Measurements from ENCODE around the gene IL12RB2.
A peak's percentile ranks its signal among the peaks of the same experiment; 100 is the strongest.

The IL12RB2 gene

GRCh38 chr1:67307251-67308060, at the start of gene IL12RB2:
TSS of gene IL12RB2 (plus strand) at chr1:67307873. CDS start at chr1:67320369, 12,496 bp downstream.
- DNase-seq (ENCODE audit: low read depth): no peak

DNA sequence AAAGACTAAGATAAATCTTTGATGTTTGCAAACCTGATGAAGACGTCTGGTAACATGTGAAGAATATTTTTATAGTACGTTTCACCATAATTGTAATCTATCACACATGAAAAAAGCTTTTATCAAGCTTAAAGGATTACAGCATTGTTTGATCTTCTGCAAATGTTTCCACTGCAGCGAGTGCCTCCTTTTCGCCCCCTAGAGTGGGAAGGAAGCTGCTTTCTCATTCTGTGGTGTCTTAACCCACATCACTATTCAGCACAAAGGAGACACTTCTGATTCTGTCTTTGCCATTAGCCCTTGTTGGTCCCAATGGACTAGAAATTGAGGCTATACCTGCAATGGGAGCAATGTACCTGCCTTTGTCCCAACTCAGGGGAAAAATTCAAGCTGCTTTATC, 46.0 kb upstream of the IL12RB2 start:
- peak; percentile 4 for DNase-seq (ENCODE audit: low read depth)

DNA sequence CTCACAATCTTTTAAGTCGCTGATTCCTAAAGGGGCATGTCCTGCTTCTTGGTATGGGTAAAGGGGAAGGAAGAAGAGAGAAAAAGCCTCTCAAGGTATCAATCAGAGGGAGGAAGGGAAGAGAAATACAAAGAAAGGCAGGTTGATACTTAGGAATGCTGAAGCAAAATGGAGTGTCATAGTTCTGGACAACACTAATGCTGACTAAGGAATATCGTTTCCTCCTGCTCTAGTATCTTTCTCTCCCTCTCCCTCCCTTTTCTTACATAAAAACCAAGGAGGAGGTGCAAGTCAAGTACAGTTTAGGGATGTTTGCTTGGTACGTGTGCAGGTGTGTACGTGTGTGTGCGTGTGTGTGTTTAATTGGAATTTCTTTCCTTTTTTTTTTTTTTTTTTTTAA, 44.9 kb upstream of the IL12RB2 start:
- DNase-seq (ENCODE audit: low read depth): no peak

DNA sequence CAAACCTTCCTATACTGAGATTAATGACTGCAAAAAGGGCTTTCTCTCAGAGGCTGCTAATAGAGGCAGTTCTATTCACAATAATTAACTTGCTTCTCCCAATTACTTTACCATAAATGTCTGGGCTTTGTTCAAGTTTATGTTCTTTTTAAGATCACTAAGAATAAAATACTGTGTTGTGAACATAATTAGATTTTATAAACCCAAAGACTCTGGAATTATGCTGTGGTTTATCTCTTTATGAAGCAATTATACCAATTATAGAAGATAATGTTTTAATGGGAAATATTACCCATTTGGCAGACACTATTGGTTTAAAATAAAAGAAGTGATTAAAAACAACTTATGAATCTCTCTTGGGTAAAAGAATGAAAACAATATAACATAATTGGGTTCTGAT, 43.5 kb upstream of the IL12RB2 start:
- no peak for DNase-seq (ENCODE audit: low read depth)

GRCh38 chr1:67264899-67265298, 42.8 kb upstream of the IL12RB2 start:
- DNase-seq (ENCODE audit: low read depth): no peak

GRCh38 chr1:67269061-67269460, 38.6 kb upstream of the IL12RB2 start:
- DNase-seq (ENCODE audit: low read depth): no peak

DNA sequence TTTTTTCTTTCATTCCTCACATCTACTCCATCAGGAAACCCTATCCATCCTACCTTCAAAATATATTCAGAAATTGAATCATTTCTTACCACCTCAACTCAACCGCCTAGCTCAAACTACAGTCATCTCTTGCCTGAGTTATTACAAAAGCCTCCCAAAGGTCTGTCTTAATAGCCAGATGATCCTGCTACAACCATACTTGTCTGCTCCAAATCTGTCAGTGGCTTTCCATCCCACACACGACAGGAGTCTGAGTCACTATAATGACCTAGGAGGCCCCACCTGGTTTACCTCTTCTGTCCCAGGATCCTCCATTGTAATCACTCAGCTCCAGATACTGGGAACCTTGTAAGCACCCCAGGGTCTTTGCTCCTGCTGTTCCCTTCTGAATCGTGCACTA, 37.1 kb upstream of the IL12RB2 start:
- no peak for DNase-seq (ENCODE audit: low read depth)

GRCh38 chr1:67273591-67273990, 34.1 kb upstream of the IL12RB2 start:
- DNase-seq (ENCODE audit: low read depth): no peak

DNA sequence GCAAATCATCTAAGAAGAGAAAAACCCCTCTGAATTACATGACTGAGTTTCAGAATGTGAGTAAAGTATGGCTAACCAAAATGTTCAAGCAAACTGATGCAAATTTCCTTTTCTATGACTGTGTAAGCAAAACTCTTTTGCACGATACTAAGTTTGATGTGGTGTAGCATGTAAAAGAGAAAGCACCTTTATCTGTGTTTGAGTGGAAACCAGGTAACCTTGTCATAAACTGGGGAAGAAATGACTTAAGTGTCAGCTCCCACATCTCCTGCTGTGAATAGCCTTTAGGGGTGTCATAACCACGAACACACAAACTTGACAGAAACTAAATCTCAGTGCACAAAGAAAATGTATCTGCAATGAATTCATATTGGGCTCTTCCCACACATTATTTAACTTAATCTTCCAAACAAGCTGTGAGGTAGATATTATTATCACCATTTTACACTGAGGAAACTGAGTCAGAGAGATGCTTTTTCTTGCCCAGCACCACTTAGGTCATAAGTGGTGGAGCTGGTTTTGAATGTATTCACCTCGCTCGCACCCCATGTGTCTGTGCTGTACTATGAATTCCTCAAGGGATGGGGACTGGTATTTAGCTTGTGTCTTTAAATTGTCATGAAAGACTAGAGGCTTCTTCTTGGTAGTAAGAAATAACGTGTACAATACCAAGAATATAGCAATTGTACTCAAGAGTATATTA, 32.9 kb upstream of the IL12RB2 start:
- no peak for DNase-seq (ENCODE audit: low read depth)

GRCh38 chr1:67280696-67281095, 27.0 kb upstream of the IL12RB2 start:
- no peak for DNase-seq (ENCODE audit: low read depth)

GRCh38 chr1:67281244-67281643, 26.4 kb upstream of the IL12RB2 start:
- no peak for DNase-seq (ENCODE audit: low read depth)

DNA sequence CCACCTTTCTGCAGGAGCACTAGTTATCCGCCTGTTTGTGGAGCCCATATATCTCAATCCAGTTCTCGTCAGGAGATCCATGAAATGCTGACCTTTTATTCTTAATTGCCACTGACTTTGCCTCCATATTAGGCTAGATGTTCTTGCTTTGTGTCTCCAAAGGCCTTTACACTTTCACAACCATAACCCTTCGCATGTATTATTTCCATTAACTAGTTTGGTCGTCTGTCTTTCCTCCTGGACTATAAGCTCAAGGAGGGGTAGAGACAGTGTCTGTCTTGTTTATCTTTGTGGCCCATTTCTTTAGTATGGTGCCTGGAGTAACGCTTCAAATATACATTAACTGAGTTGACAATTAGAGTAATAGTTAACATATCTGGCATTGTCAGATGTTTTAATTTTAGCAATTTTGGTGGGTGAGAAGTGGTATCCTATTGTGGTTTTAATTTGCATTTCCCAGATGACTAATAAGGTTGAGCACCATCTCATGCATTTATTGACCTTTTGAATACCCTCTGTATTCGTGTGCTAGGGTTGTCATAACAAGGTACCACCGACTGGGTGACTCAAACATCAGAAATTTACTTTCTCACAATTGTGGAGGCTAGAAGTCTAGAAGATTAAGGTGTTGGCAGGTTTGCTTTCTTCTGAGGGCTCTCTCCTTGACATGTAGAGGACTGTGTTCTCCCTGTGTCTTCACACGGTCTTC, 21.7 kb upstream of the IL12RB2 start:
- DNase-seq (ENCODE audit: low read depth): no peak

DNA sequence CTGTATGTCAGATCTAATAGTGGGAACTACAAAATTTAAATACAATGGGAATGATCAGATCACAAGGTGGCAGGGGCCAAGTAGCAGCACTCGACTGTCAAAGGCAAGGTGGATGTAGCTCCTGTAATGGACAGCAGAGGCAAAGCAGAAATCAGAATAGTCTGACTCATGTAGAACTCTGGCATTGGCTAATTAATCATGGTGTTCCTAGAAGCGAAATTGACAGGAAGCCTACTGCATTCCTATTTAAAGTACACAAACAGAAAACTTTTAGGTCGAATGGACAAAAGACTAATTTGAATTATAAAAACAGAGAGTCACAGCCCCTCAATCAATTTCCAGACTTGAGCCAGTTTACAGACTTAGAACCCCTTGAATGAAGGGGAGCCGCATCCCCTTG, 17.4 kb upstream of the IL12RB2 start:
- no peak for DNase-seq (ENCODE audit: low read depth)

DNA sequence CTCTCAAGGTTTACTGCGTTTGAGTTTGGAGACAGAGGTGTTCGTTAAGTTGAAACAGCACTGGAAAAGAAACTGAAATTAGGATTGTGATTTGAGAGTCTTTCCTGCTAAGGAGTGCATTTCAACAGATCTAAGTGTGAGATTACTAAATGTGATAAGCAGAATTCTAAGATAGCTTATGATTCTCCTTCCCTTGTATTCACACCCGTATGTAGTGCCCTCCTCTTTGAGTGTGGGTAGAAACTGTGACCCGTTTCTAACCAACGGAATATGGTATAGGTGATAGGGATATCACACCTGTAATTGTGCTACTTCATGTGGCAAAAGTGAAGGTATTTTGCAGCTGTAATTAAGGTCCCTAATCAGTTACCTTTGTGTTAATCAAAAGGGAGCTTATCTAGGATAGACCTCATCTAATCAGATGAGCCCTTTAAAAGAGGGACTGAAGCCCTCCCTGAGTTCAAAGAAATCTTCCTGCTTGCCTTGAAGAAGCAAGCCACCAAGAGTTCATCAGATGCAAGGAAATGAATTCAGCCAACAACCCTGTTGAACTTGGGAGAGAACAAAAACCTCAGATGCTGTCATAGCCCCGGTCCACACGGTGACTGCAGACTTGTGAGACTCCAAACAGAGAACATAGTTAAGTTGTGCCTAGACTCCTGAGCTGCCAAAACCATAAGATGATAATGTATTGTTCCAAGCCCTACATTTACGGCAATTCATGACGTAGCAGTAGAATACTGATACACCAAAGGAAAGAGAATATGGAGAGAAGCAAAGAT, 12.6 kb upstream of the IL12RB2 start:
- DNase-seq (ENCODE audit: low read depth): no peak

DNA sequence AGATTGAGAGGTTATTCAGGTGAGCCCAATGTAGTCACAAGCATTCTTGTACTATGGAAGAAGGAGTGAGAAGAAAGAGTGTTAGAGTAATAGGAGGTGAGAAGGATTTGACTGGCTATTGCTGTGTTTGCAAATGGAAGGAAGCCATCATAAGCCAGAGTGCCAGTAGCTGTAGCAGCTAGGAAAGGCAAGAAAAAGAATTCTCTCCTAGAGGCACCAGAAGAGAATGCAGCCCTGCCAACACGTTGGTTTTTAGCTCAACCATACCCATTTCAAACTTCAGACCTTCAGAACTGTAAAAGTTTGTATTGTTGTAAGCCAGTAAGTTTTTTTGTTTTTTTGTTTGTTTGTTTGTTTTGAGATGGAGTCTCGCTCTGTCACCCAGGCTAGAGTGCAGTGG, 8.9 kb upstream of the IL12RB2 start:
- DNase-seq (ENCODE audit: low read depth): no peak

DNA sequence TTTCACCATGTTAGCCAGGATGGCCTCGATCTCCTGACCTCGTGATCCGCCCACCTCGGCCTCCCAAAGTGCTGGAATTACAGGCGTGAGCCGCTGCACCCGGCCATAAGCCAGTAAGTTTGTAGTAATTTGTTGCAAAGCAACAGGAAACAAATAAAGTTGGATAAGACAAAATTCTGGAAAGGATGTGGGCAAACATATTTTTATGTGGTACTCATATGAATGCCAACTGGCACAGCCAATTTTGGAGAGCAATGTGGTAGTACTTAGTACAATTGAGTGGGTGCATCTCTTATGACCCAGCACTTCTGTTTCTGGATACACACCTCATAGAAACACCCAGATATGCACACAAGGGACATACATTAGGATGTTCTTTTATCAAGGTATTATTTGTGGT, 8.4 kb upstream of the IL12RB2 start:
- no peak for DNase-seq (ENCODE audit: low read depth)

DNA sequence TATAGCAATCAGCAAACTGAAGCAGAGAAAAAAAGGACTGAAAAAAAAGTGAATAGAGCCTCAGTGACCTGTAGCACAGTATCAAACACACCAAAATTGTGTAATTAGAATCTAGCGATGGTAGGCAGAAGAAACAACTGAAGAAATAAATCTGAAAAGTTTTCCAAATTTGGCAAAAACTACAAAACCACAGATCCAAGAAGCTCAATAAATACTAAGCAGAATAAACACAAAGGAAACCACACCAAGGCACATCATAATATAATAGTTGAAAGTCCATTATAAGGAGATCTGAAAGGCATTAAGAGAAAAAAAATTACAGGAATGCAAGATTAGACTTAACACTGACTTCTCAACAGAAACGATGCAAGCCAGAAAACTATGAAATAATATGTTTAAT, 7.1 kb upstream of the IL12RB2 start:
- DNase-seq (ENCODE audit: low read depth): peak; percentile 58

- no peak for DNase-seq (ENCODE audit: low read depth)
Observed at GRCh38 chr1:67304023-67304422, 3.6 kb upstream of the IL12RB2 start.

GRCh38 chr1:67306547-67306946, 1.1 kb upstream of the IL12RB2 start:
- no peak for DNase-seq (ENCODE audit: low read depth)

DNA sequence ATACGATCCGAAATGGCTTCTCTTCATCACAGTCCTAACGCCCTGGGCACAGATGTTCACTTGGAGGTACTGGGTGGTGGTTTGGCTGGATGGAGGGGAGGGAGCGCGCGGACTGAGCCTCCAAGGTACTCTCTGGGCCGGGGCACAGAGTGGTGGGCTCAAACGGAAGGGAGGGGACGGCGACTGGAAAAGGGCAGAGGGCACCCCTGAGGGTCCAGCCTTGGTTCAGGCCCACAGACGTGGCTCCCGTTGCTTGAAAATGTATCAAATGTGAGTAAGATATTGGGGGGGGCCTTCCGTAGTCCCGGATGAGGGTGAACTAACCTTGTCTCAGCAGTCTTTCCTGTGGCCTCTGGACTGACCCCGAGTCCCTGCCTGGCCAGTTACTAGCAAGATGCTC, 463 bp downstream of the IL12RB2 start:
- no peak for DNase-seq (ENCODE audit: low read depth)

GRCh38 chr1:67312615-67313014, 4.9 kb downstream of the IL12RB2 start:
- DNase-seq (ENCODE audit: low read depth): no peak

Data from amniotic epithelial cell (primary cell).